ENCODE results near the gene HMCN2. TPM values are rescaled to one million over a fixed set of nuclear protein-coding genes. Genes with fewer than 3 reads are reported as not detected.
"Not testable (repeated sequence)": the region's sequence is repeated elsewhere in the genome, so short reads cannot be mapped to it uniquely, and the experiment has no call there.

The HMCN2 gene
- total RNA-seq, 2 donors from 2014 or later, result 2.9 to 5.5 TPM

DNA sequence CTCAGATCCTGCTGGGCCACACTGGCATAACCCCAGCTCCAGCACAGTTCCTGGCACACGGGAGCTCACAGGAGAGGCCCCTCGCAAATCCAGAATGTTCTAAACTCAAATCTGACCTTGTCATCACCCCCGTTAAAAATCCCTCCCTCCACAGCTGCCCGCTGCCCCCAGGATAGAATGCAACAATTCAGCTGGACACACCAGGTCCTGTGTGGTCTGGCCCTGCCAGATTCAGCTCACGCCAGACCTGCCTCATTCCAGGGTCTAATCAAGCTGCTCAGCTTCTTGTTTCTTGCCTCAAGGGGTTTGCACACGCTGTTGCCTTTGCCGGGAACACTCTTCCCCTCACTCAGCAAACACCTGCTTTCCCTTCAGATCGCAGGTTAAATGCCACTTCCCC lies 134.2 kb downstream of the HMCN2 start:
- Histone ChIP-seq H3K27me3 (replicated peaks; ENCODE audit: insufficient read depth) (no peaks in the 10 kb centered on the region), H3K4me1 (replicated peaks) (no peaks in the 10 kb centered on the region), H3K36me3 (no peaks in the 10 kb centered on the region), H3K4me3 (no peak overlapping the region), H3K27ac (no peak overlapping the region), H3K9me3 (no peaks in the 10 kb centered on the region)
- 49% methylated on average over 8 of the region's 8 CpGs for WGBS
- no peak for TF ChIP-seq POLR2A (IDR thresholded peaks at IDR 0.05)
- no peak for TF ChIP-seq POLR2AphosphoS5 (IDR thresholded peaks at IDR 0.05)
- TF ChIP-seq, protein P1, sequence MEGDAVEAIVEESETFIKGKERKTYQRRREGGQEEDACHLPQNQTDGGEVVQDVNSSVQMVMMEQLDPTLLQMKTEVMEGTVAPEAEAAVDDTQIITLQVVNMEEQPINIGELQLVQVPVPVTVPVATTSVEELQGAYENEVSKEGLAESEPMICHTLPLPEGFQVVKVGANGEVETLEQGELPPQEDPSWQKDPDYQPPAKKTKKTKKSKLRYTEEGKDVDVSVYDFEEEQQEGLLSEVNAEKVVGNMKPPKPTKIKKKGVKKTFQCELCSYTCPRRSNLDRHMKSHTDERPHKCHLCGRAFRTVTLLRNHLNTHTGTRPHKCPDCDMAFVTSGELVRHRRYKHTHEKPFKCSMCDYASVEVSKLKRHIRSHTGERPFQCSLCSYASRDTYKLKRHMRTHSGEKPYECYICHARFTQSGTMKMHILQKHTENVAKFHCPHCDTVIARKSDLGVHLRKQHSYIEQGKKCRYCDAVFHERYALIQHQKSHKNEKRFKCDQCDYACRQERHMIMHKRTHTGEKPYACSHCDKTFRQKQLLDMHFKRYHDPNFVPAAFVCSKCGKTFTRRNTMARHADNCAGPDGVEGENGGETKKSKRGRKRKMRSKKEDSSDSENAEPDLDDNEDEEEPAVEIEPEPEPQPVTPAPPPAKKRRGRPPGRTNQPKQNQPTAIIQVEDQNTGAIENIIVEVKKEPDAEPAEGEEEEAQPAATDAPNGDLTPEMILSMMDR (IDR thresholded peaks at IDR 0.05), result no peak
- DNase-seq (ENCODE audit: low spot score), result no peak
- intact Hi-C loops (cut with DNase I), result no loop called here

DNA sequence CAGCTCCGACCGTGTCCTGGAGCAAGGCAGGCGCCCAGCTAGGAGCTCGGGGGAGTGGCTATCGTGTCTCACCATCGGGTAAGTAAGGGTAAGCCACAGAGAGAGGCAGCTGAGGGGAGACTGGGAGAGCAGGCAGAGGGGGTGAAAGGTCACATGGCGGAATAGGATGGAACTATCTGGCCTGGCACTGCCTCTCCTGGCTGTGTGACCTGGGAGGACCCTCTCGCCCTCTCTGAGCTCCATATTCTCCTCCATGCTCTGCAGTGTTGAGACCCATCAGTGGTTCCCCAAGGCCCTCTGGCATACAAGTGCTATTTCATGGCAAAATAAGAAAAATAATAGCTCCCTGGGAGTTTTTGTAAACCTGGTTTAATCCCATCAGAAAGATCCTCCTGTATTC lies 135.3 kb downstream of the HMCN2 start:
- H3K36me3 ChIP-seq, result no peaks in the 10 kb centered on the region
- no peaks in the 10 kb centered on the region for H3K9me3 ChIP-seq
- 95% methylated on average over 8 of the region's 8 CpGs for WGBS
- no peak overlapping the region for H3K27ac ChIP-seq
- TF ChIP-seq, protein P1 (IDR thresholded peaks at IDR 0.05), result no peak
- TF ChIP-seq POLR2AphosphoS5 (IDR thresholded peaks at IDR 0.05), result no peak
- no peak for TF ChIP-seq POLR2A (IDR thresholded peaks at IDR 0.05)
- no peaks in the 10 kb centered on the region for H3K27me3 ChIP-seq (replicated peaks; ENCODE audit: insufficient read depth)
- H3K4me1 ChIP-seq (replicated peaks), result no peaks in the 10 kb centered on the region
- DNase-seq (ENCODE audit: low spot score), result no peak
- intact Hi-C loops (cut with DNase I), result no loop called here
- no peak overlapping the region for H3K4me3 ChIP-seq

- H3K36me3 ChIP-seq; H3K4me3 ChIP-seq; DNase-seq (ENCODE audit: low spot score); H3K27ac ChIP-seq; H3K4me1 ChIP-seq (replicated peaks); intact Hi-C loops (cut with DNase I); H3K9me3 ChIP-seq; H3K27me3 ChIP-seq (replicated peaks; ENCODE audit: insufficient read depth): not testable (repeated sequence)
- WGBS, result 92% methylated on average over 3 of the region's 3 CpGs
These were observed 136.2 kb downstream of the HMCN2 start for GRCh38 chr9:130401742-130402141.

GRCh38 chr9:130402243-130402642 lies 136.7 kb downstream of the HMCN2 start:
- H3K36me3 ChIP-seq, result no peaks in the 10 kb centered on the region
- 94% methylated on average over 3 of the region's 3 CpGs for whole genome bisulfite sequencing
- H3K27me3 ChIP-seq (replicated peaks; ENCODE audit: insufficient read depth), result no peaks in the 10 kb centered on the region
- H3K9me3 ChIP-seq, result no peaks in the 10 kb centered on the region
- no peak for DNase-seq (ENCODE audit: low spot score)
- H3K4me3 ChIP-seq, result no peak overlapping the region
- H3K4me1 ChIP-seq (replicated peaks), result no peaks in the 10 kb centered on the region
- H3K27ac ChIP-seq, result no peak overlapping the region
- TF ChIP-seq, protein P1 (IDR thresholded peaks at IDR 0.05), result no peak
- TF ChIP-seq POLR2A (IDR thresholded peaks at IDR 0.05) (no peak), POLR2AphosphoS5 (IDR thresholded peaks at IDR 0.05) (no peak)
- intact Hi-C loops (cut with DNase I), result no loop called here

GRCh38 chr9:130402645-130403440 lies 137.3 kb downstream of the HMCN2 start:
- TF ChIP-seq POLR2AphosphoS5 (IDR thresholded peaks at IDR 0.05), result no peak
- no peak for TF ChIP-seq POLR2A (IDR thresholded peaks at IDR 0.05)
- TF ChIP-seq, protein P1 (IDR thresholded peaks at IDR 0.05), result no peak
- Histone ChIP-seq H3K4me3 (no peak overlapping the region), H3K36me3 (no peaks in the 10 kb centered on the region), H3K27me3 (replicated peaks; ENCODE audit: insufficient read depth) (no peaks in the 10 kb centered on the region), H3K4me1 (replicated peaks) (no peaks in the 10 kb centered on the region), H3K9me3 (no peaks in the 10 kb centered on the region), H3K27ac (no peak overlapping the region)
- intact Hi-C loops (cut with DNase I), result no loop called here
- WGBS, result 85% methylated on average over 28 of the region's 28 CpGs
- no peak for DNase-seq (ENCODE audit: low spot score)

Data from prostate gland (tissue), 2 donors.